Activated CD4-positive, alpha-beta T cell treated with anti-CD3 and anti-CD28 coated beads, Interleukin-2, amount 50 U/mL, for 4 hours (primary cell): ENCODE data around the gene ABTB2.
"Not testable (repeated sequence)": the region's sequence is repeated elsewhere in the genome, so short reads cannot be mapped to it uniquely, and the experiment has no call there.

Experiments used
- DNase-seq, 2 experiments: peaks; one replicate each; pipeline ENCODE4 v3.0.0-alpha.2; 2020

Gene ABTB2

GRCh38 chr11:34357701-34358257 lies at the start of gene ABTB2:
ABTB2 (minus strand) TSS chr11:34358010.
- DNase-seq: peak; percentile 96 to 97

- DNase-seq: no peak
Observed at GRCh38 chr11:34407121-34407813, 49.5 kb upstream of the ABTB2 start.

GRCh38 chr11:34406413-34406812 lies 48.6 kb upstream of the ABTB2 start:
- no peak for DNase-seq

- no peak for DNase-seq
Observed at GRCh38 chr11:34405079-34405858, 47.5 kb upstream of the ABTB2 start.

GRCh38 chr11:34404280-34404679 lies 46.5 kb upstream of the ABTB2 start:
- no peak for DNase-seq

GRCh38 chr11:34403431-34403830 lies 45.6 kb upstream of the ABTB2 start:
- no peak for DNase-seq

- DNase-seq: no peak
Observed at GRCh38 chr11:34397811-34398210, 40.0 kb upstream of the ABTB2 start.

- DNase-seq: no peak
Observed at GRCh38 chr11:34397120-34397519, 39.3 kb upstream of the ABTB2 start.

GRCh38 chr11:34395916-34396550 lies 38.2 kb upstream of the ABTB2 start:
- DNase-seq: no peak

GRCh38 chr11:34394771-34395300 lies 37.0 kb upstream of the ABTB2 start:
- DNase-seq: no peak

- DNase-seq: no peak
Observed at GRCh38 chr11:34387653-34388052, 29.8 kb upstream of the ABTB2 start.

GRCh38 chr11:34386356-34386755 lies 28.5 kb upstream of the ABTB2 start:
- DNase-seq: not testable (repeated sequence)

- no peak for DNase-seq
Observed at GRCh38 chr11:34382532-34383276, 24.9 kb upstream of the ABTB2 start.

GRCh38 chr11:34381775-34382174 lies 24.0 kb upstream of the ABTB2 start:
- no peak for DNase-seq

GRCh38 chr11:34380696-34381095 lies 22.9 kb upstream of the ABTB2 start:
- no peak for DNase-seq

GRCh38 chr11:34379539-34379938 lies 21.7 kb upstream of the ABTB2 start:
- DNase-seq: no peak

- DNase-seq: no peak
Observed at GRCh38 chr11:34379079-34379478, 21.3 kb upstream of the ABTB2 start.

GRCh38 chr11:34373727-34374126 lies 15.9 kb upstream of the ABTB2 start:
- no peak for DNase-seq

- no peak for DNase-seq
Observed at GRCh38 chr11:34366522-34366921, 8.7 kb upstream of the ABTB2 start.

- DNase-seq: no peak
Observed at GRCh38 chr11:34364102-34364501, 6.3 kb upstream of the ABTB2 start.

GRCh38 chr11:34363363-34364084 lies 5.7 kb upstream of the ABTB2 start:
- no peak for DNase-seq

- no peak for DNase-seq
Observed at GRCh38 chr11:34360046-34360445, 2.2 kb upstream of the ABTB2 start.
